OCI-LY3 (cell line): ENCODE results near the gene GDPD5.

Experiments used
- CTCF ChIP-seq: fragments of 200-600, 300-600 bp; sonication (generic); IDR thresholded peaks from 2 replicates; pipeline ENCODE4 v1.5.1; 2014; ENCODE audit warnings: antibody characterized with exemption, low read length, low read depth
- EZH2phosphoT487 ChIP-seq: fragments of 200-600 bp; shearing (Covaris generic); IDR thresholded peaks from 2 replicates; pipeline ENCODE4 v1.6.1; 2018; ENCODE audit warnings: antibody characterized with exemption, mixed run types, low read depth

- TF ChIP-seq CTCF: no peak
- TF ChIP-seq EZH2phosphoT487: no peak
Observed at GRCh38 chr11:75498556-75499255, 27.0 kb downstream of the GDPD5 start.
